H1 (cell line): ENCODE data around the gene POTEF. TPM values are rescaled to one million over a fixed set of nuclear protein-coding genes. Genes with fewer than 3 reads are reported as not detected.
A peak's percentile ranks its signal among the peaks of the same experiment; 100 is the strongest.
"Not testable (repeated sequence)": the region's sequence is repeated elsewhere in the genome, so short reads cannot be mapped to it uniquely, and the experiment has no call there.

Experiments
- CTCF ChIA-PET: fragments of 300-600 bp; sonication (Branson Sonifier 250); formaldehyde crosslinking; loops from one replicate; lab custom pipeline; 2021; ENCODE audit not compliant: partially characterized antibody; lab: Charles Lee
- POLR2A ChIA-PET: fragments of 300-600 bp; sonication (Branson Sonifier 250); formaldehyde crosslinking; loops from one replicate; lab custom pipeline; 2021; ENCODE audit warnings: inconsistent platforms; ENCODE audit not compliant: partially characterized antibody; lab: Charles Lee
- DNase-seq, 2 experiments: peaks; one replicate each; pipeline versions ENCODE4 v3.0.0 to v3.0.0-alpha.2; 2010 to 2022; ENCODE audit warnings: low spot score in 2 of 2, low read depth in 1 of 2, mixed read lengths in 1 of 2
- FAIRE-seq: peaks from 2 replicates; lab custom pipeline; 2011; peaks lifted over from hg19 to GRCh38; lab: Jason Lieb, UNC
- H2AFZ ChIP-seq: 2 replicates; pipeline ENCODE4 v1.8.1; 2012; ENCODE audit warnings: low read length, inconsistent platforms
- H2AK5ac ChIP-seq: 2 replicates; pipeline ENCODE4 v1.6.1; 2013; ENCODE audit warnings: low read depth, low read length
- H2BK120ac ChIP-seq: replicated peaks from 2 replicates; pipeline ENCODE3; 2013; ENCODE audit warnings: low read depth, low read length, inconsistent platforms
- H2BK12ac ChIP-seq: 2 replicates; pipeline ENCODE4 v1.6.1; 2013; ENCODE audit warnings: low read depth, low read length
- H2BK15ac ChIP-seq: 2 replicates; pipeline ENCODE4 v1.6.1; 2013; ENCODE audit warnings: low read length
- H2BK20ac ChIP-seq: 2 replicates; pipeline ENCODE4 v1.6.1; 2013; ENCODE audit warnings: low read length
- H2BK5ac ChIP-seq: 2 replicates; pipeline ENCODE4 v1.6.1; 2013; ENCODE audit warnings: low read depth, low read length
- H3K14ac ChIP-seq: 2 replicates; pipeline ENCODE4 v1.6.1; 2013; ENCODE audit warnings: inconsistent platforms; ENCODE audit not compliant: insufficient read length
- H3K18ac ChIP-seq: 2 replicates; pipeline ENCODE4 v1.6.1; 2013; ENCODE audit warnings: low read length; ENCODE audit errors: extremely low read depth
- H3K23ac ChIP-seq: 2 replicates; pipeline ENCODE4 v1.6.1; 2013; ENCODE audit warnings: inconsistent platforms; ENCODE audit not compliant: insufficient read length
- H3K23me2 ChIP-seq: 2 replicates; pipeline ENCODE4 v1.6.1; 2013; ENCODE audit warnings: low read depth, low read length
- H3K27ac ChIP-seq: 2 replicates; pipeline ENCODE4 v1.6.1; 2011; ENCODE audit warnings: low read depth, low read length, inconsistent platforms
- H3K27me3 ChIP-seq, 4 experiments: replicated peaks in 1 of 4; 1 replicate in 1 of 4; 2 replicates in 3 of 4; pipeline versions ENCODE4 v1.6.1 to v1.8.1; 2011 to 2013; ENCODE audit warnings: low read length in 3 of 4, mild to moderate bottlenecking in 3 of 4, inconsistent platforms in 2 of 4, mixed read lengths in 2 of 4, moderate library complexity in 1 of 4; ENCODE audit not compliant: control insufficient read depth in 3 of 4, insufficient read depth in 3 of 4; ENCODE audit errors: extremely low read depth in 1 of 4
- H3K36me3 ChIP-seq, 4 experiments: 2 replicates each; pipeline versions ENCODE4 v1.6.1 to v1.8.1; 2011 to 2013; ENCODE audit warnings: mild to moderate bottlenecking in 4 of 4, low read length in 3 of 4, moderate library complexity in 2 of 4, control low read depth in 1 of 4, inconsistent platforms in 1 of 4; ENCODE audit not compliant: insufficient read depth in 4 of 4, control insufficient read depth in 2 of 4
- H3K4ac ChIP-seq: replicated peaks from 2 replicates; pipeline ENCODE3; 2013; ENCODE audit warnings: low read length, low read depth, mixed read lengths, inconsistent platforms; ENCODE audit not compliant: insufficient read length
- H3K4me1 ChIP-seq, 4 experiments: replicated peaks in 1 of 4; 1 replicate in 1 of 4; 2 replicates in 3 of 4; pipeline versions ENCODE4 v1.6.1 to v1.8.1; 2011 to 2013; ENCODE audit warnings: low read length in 3 of 4, inconsistent platforms in 2 of 4, mixed read lengths in 1 of 4; ENCODE audit not compliant: insufficient read depth in 4 of 4, control insufficient read depth in 3 of 4
- H3K4me2 ChIP-seq, 2 experiments: 2 replicates each; pipeline versions ENCODE4 v1.6.1 to v1.8.1; 2011 to 2013; ENCODE audit warnings: low read depth in 2 of 2, low read length in 2 of 2, control low read depth in 1 of 2, inconsistent platforms in 1 of 2, mild to moderate bottlenecking in 1 of 2; ENCODE audit not compliant: insufficient read depth in 1 of 2
- H3K4me3 ChIP-seq, 4 experiments: fragments of 200-600, 300-600 bp in 1 of 4; sonication (generic), shearing (Covaris generic), sonication (Bioruptor Twin) in 1 of 4; 2 replicates each; pipeline versions ENCODE4 v1.5.1 to v1.8.1; 2011 to 2016; ENCODE audit warnings: low read length in 4 of 4, low read depth in 3 of 4, control low read depth in 2 of 4, inconsistent platforms in 2 of 4, mild to moderate bottlenecking in 2 of 4, mixed read lengths in 1 of 4, moderate library complexity in 1 of 4; ENCODE audit not compliant: insufficient read depth in 2 of 4; ENCODE audit errors: extremely low read depth in 1 of 4
- H3K56ac ChIP-seq: replicated peaks from 2 replicates; pipeline ENCODE3; 2013; ENCODE audit warnings: low read depth, mild to moderate bottlenecking, mixed read lengths, low read length, inconsistent platforms; ENCODE audit not compliant: insufficient read length
- H3K79me1 ChIP-seq: 2 replicates; pipeline ENCODE4 v1.6.1; 2013; ENCODE audit warnings: low read depth, low read length, control low read depth
- H3K79me2 ChIP-seq, 2 experiments: 2 replicates each; pipeline versions ENCODE4 v1.6.1 to v1.8.1; 2012 to 2013; ENCODE audit warnings: low read length in 2 of 2, mild to moderate bottlenecking in 2 of 2, inconsistent platforms in 1 of 2; ENCODE audit not compliant: insufficient read depth in 2 of 2, control insufficient read depth in 1 of 2
- H3K9ac ChIP-seq, 4 experiments: replicated peaks in 1 of 4; 1 replicate in 1 of 4; 2 replicates in 3 of 4; pipeline versions ENCODE4 v1.6.1 to v1.8.1; 2011 to 2013; ENCODE audit warnings: low read depth in 3 of 4, low read length in 3 of 4, control low read depth in 2 of 4, mild to moderate bottlenecking in 2 of 4, moderate library complexity in 2 of 4, inconsistent platforms in 1 of 4; ENCODE audit errors: extremely low read depth in 1 of 4
- H3K9me3 ChIP-seq, 2 experiments: 2 replicates each; pipeline versions ENCODE4 v1.6.1 to v1.8.1; 2012 to 2013; ENCODE audit warnings: mild to moderate bottlenecking in 2 of 2, moderate library complexity in 2 of 2, control low read depth in 1 of 2, inconsistent platforms in 1 of 2, low read depth in 1 of 2, low read length in 1 of 2, mixed read lengths in 1 of 2; ENCODE audit not compliant: insufficient read depth in 2 of 2
- H4K20me1 ChIP-seq, 2 experiments: replicated peaks in 1 of 2; 2 replicates each; pipeline versions ENCODE3 to v1.8.1; 2011 to 2013; ENCODE audit warnings: inconsistent platforms in 2 of 2, low read length in 2 of 2, mild to moderate bottlenecking in 1 of 2; ENCODE audit not compliant: insufficient read depth in 2 of 2, control insufficient read depth in 1 of 2
- H4K5ac ChIP-seq: 2 replicates; pipeline ENCODE4 v1.6.1; 2013; ENCODE audit warnings: low read length, low read depth, mixed read lengths, inconsistent platforms; ENCODE audit not compliant: insufficient read length
- H4K8ac ChIP-seq: 2 replicates; pipeline ENCODE4 v1.8.0; 2013; ENCODE audit warnings: mild to moderate bottlenecking, moderate library complexity, low read length, inconsistent platforms; ENCODE audit not compliant: insufficient read depth; ENCODE audit errors: extremely low read depth
- H4K91ac ChIP-seq: replicated peaks from 2 replicates; pipeline ENCODE3; 2013; ENCODE audit warnings: low read length, mixed read lengths, inconsistent platforms; ENCODE audit not compliant: insufficient read length
- WGBS, 2 experiments: shearing (Covaris generic) in 1 of 2; methylation state at CpG; one replicate each; pipeline versions ENCODE4 v1.1.6 to v1.1.7; 2013 to 2015; ENCODE audit warnings: low lambda C conversion rate in 2 of 2, mixed read lengths in 2 of 2, inconsistent platforms in 1 of 2, low coverage in 1 of 2, missing lambda C conversion rate in 1 of 2; ENCODE audit not compliant: insufficient replicate concordance in 2 of 2, insufficient coverage in 1 of 2, insufficient read length in 1 of 2; ENCODE audit errors: extremely low coverage in 1 of 2, missing lambda C conversion rate in 1 of 2; 5-methylcytosine and 5-hydroxymethylcytosine counted together
- polyA plus RNA-seq, 7 experiments: library from polyadenylated mRNA; depleted of rRNA in 3 of 7; stranded (reverse) in 5 of 7; unstranded in 2 of 7; fragments of >200 nt in 5 of 7; fragments of 200-250 nt in 2 of 7; gene quantifications; 1 replicate in 5 of 7; 2 replicates in 1 of 7; 4 replicates in 1 of 7; pipeline versions ENCODE4 v1.2.1 to v1.2.3, GENCODE V29; 2011 to 2013; ENCODE audit warnings: missing spikeins in 2 of 7, mixed read lengths in 2 of 7
- total RNA-seq: library from RNA; stranded (reverse); fragmentation: NEBNext Ultra II Directional; extraction: Animal tissue kit (Norgen Biotek cat#: 25700); gene quantifications from 2 replicates; pipeline ENCODE4 v1.2.1, GENCODE V29; 2021

POTEF gene
- total and polyA plus RNA-seq, 2 of the 8 experiments (the other 6 are each of a cell fraction or from before 2014, with no cell fraction given), result 0.24 to 0.36 TPM

DNA sequence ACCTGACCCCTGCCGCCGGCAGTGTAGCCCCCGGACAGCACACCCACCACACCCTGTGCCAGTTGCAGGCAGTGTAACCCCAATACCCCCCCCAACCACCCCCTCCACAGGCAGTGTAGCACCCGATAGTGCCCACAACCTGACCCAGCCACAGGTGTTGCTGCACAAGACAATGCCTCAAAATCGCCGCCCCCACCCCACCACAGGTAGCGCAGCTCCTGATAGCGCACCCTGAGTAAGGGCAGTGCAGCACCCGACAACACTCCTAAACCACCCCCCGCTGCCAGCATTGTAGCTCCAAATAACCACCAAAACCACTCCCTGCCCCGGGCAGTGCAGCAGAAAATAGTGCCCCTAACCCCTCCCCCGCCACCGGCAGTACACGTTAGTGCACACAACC, 558 bp downstream of the POTEF start:
- H3K4me3 ChIP-seq, result peak overlapping the region in 1 of 4 experiments; percentile 18; a peak in 1 of 8 replicates
- H3K27me3 ChIP-seq, H3K23ac ChIP-seq, H3K23me2 ChIP-seq, H3K14ac ChIP-seq, H2BK120ac ChIP-seq, H3K9me3 ChIP-seq, H2BK15ac ChIP-seq, H4K8ac ChIP-seq, H3K36me3 ChIP-seq, H3K4me1 ChIP-seq, H2AFZ ChIP-seq, CTCF ChIA-PET, H4K20me1 ChIP-seq, H3K4ac ChIP-seq, H3K79me1 ChIP-seq, H3K9ac ChIP-seq, H3K4me2 ChIP-seq, H2BK12ac ChIP-seq, H2BK5ac ChIP-seq, H4K91ac ChIP-seq, H3K18ac ChIP-seq, DNase-seq, H3K56ac ChIP-seq, H4K5ac ChIP-seq, H3K27ac ChIP-seq, H2AK5ac ChIP-seq, FAIRE-seq, H2BK20ac ChIP-seq, H3K79me2 ChIP-seq: not testable (repeated sequence)
- POLR2A ChIA-PET, result interaction anchor here (0.7 kb wide), 1 partner anchor 1081 kb away, joined by 9 read pairs; the partner anchor contains the start of gene POTEE
- WGBS, 2 experiments, result 71% methylated on average over 4 of the region's 14 CpGs; no CpG with 5 or more reads in 1 of the 2 experiments

DNA sequence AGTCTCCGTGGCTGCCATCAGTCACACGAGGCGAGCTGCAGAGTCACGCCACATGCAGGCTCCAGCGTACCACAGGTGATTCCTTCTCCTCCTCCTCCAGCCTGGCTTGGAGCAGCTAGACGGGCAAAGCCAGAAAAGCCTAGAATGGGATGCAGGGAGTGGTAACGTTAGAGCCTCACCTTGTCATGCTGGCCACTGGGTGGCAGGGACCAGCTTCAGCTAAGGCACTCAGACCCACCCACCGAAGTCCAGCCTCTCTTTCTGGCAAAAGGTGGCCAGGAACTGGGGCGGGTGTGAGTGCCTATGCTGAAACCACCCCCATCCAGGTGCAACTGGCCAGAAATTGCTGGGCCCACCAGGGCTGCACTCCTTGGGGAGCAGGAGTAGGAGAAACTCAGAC, 1.3 kb downstream of the POTEF start:
- CTCF ChIA-PET, H2BK12ac ChIP-seq, H2BK15ac ChIP-seq, H4K5ac ChIP-seq, POLR2A ChIA-PET, DNase-seq, H3K4me2 ChIP-seq, H4K20me1 ChIP-seq, H3K9me3 ChIP-seq, H3K79me1 ChIP-seq, H3K4me3 ChIP-seq, H3K36me3 ChIP-seq, H4K91ac ChIP-seq, H3K14ac ChIP-seq, H3K4me1 ChIP-seq, H3K23ac ChIP-seq, H3K56ac ChIP-seq, H3K79me2 ChIP-seq, H2BK5ac ChIP-seq, H2AK5ac ChIP-seq, H2BK20ac ChIP-seq, H2AFZ ChIP-seq, H4K8ac ChIP-seq, H3K18ac ChIP-seq, H3K4ac ChIP-seq, H3K27ac ChIP-seq, H3K9ac ChIP-seq, H3K23me2 ChIP-seq, H2BK120ac ChIP-seq, FAIRE-seq, H3K27me3 ChIP-seq: not testable (repeated sequence)
- WGBS, 2 experiments, result no CpG with 5 or more reads among the region's 9 CpGs
